GM23248 (cell line): ENCODE results near the gene CEP170. TPM values are rescaled to one million over a fixed set of nuclear protein-coding genes. Genes with fewer than 3 reads are reported as not detected.

Experiments used
- DNase-seq: peaks from one replicate; pipeline ENCODE4 v3.0.0-alpha.2; 2015
- H2AFZ ChIP-seq: fragments of 200-600 bp; sonication (generic); 2 replicates; pipeline ENCODE4 v1.6.1; 2016; ENCODE audit warnings: antibody characterized with exemption
- H3F3A ChIP-seq: fragments of 200-600 bp; sonication (generic); 2 replicates; pipeline ENCODE4 v1.6.1; 2016; ENCODE audit warnings: mild to moderate bottlenecking, antibody characterized with exemption, mixed run types; ENCODE audit not compliant: insufficient read depth
- H3K27ac ChIP-seq: fragments of 200-600 bp; sonication (generic); 2 replicates; pipeline ENCODE4 v1.5.1; 2016; ENCODE audit warnings: mild to moderate bottlenecking
- H3K27me3 ChIP-seq: fragments of 200-600 bp; sonication (generic); replicated peaks from 2 replicates; pipeline ENCODE4 v1.6.1; 2016; ENCODE audit warnings: mild to moderate bottlenecking; ENCODE audit not compliant: insufficient read depth
- H3K36me3 ChIP-seq: fragments of 200-600 bp; sonication (generic); 2 replicates; pipeline ENCODE4 v1.6.1; 2016; ENCODE audit warnings: low read depth, mild to moderate bottlenecking
- H3K4me1 ChIP-seq: fragments of 200-600 bp; sonication (generic); 2 replicates; pipeline ENCODE4 v1.6.1; 2016; ENCODE audit warnings: mild to moderate bottlenecking; ENCODE audit not compliant: insufficient read depth
- H3K4me2 ChIP-seq: fragments of 200-600 bp; sonication (generic); one replicate; pipeline ENCODE4 v1.6.1; 2016; ENCODE audit warnings: mild to moderate bottlenecking; ENCODE audit not compliant: unreplicated experiment
- H3K4me3 ChIP-seq: fragments of 200-600 bp; sonication (generic); 2 replicates; pipeline ENCODE4 v1.5.1; 2016; ENCODE audit warnings: mild to moderate bottlenecking
- H3K79me2 ChIP-seq: fragments of 200-600 bp; sonication (generic); 2 replicates; pipeline ENCODE4 v1.6.1; 2016; ENCODE audit warnings: mild to moderate bottlenecking; ENCODE audit not compliant: insufficient read depth
- H3K9ac ChIP-seq: fragments of 200-600 bp; sonication (generic); 2 replicates; pipeline ENCODE4 v1.6.1; 2016; ENCODE audit warnings: mild to moderate bottlenecking
- H3K9me2 ChIP-seq: fragments of 200-600 bp; sonication (generic); 2 replicates; pipeline ENCODE4 v1.6.1; 2016; ENCODE audit warnings: mixed run types, mild to moderate bottlenecking, moderate library complexity; ENCODE audit not compliant: insufficient read depth
- H3K9me3 ChIP-seq: fragments of 200-600 bp; sonication (generic); one replicate; pipeline ENCODE4 v1.6.1; 2017; ENCODE audit warnings: low read depth
- H4K20me1 ChIP-seq: fragments of 200-600 bp; sonication (generic); 2 replicates; pipeline ENCODE4 v1.6.0; 2016; ENCODE audit not compliant: insufficient read depth
- EZH2 ChIP-seq: fragments of 200-600 bp; sonication (generic); IDR thresholded peaks from 2 replicates; pipeline ENCODE4 v1.6.1; 2018; ENCODE audit warnings: antibody characterized with exemption, mild to moderate bottlenecking; ENCODE audit not compliant: insufficient read depth, poor library complexity, severe bottlenecking
- EZH2phosphoT487 ChIP-seq: fragments of 200-600 bp; sonication (generic); IDR thresholded peaks from 2 replicates; pipeline ENCODE4 v1.6.1; 2018; ENCODE audit warnings: antibody characterized with exemption, moderate library complexity, mild to moderate bottlenecking, low read depth; ENCODE audit not compliant: insufficient read depth
- WGBS, 2 experiments: methylation state at CpG; one replicate each; pipeline ENCODE4 v1.1.6; 2015 to 2017; ENCODE audit warnings: low lambda C conversion rate in 2 of 2, low coverage in 1 of 2; ENCODE audit errors: missing lambda C conversion rate in 2 of 2; 5-methylcytosine and 5-hydroxymethylcytosine counted together
- in situ Hi-C: fragments of 300-500 bp; cut with MboI; formaldehyde crosslinking; loops from 2 replicates; pipeline ENCODE4 v1.15.0; 2020
- polyA plus RNA-seq: library from polyadenylated mRNA; unstranded; fragments of >200 nt; fragmentation: Nextera tagmentation; extraction: Ambion mirVana; gene quantifications from 2 replicates; pipeline ENCODE4 v1.2.1, GENCODE V29; 2016
- total RNA-seq: library from RNA; depleted of rRNA; stranded (reverse); fragments of >200 nt; shearing (Covaris generic); gene quantifications from 2 replicates; pipeline ENCODE4 v1.2.3, GENCODE V29; 2014; rRNA removed

Gene CEP170
- total RNA-seq (81.0 and 89.8 TPM in 2 replicates), polyA plus RNA-seq (55.4 and 56.7 TPM in 2 replicates)

GRCh38 chr1:243254927-243255790, at the start of gene CEP170:
Gene CEP170, minus strand, starts transcription at chr1:243255281. Its CDS starts 30,001 bp downstream, at chr1:243225280.
- Histone ChIP-seq H3K9me3 (no peaks in the 10 kb centered on the region), H3K36me3 (no peaks in the 10 kb centered on the region), H3K4me1 (peaks cover 41% of the 10 kb centered on the region), H3F3A (peaks cover 45% of the 10 kb centered on the region), H3K4me2 (peak within 1 kb of the TSS; percentile 99), H2AFZ (peak within 1 kb of the TSS; percentile 89), H3K79me2 (peaks cover 86% of the 10 kb centered on the region), H3K4me3 (peak within 1 kb of the TSS; percentile 84), H4K20me1 (peaks cover 7% of the 10 kb centered on the region; the same call in 1 of the 2 replicates), H3K27me3 (no peaks in the 10 kb centered on the region), H3K9ac (peak within 1 kb of the TSS; percentile 85), H3K9me2 (no peaks in the 10 kb centered on the region), H3K27ac (peak within 1 kb of the TSS; percentile 88)
- DNase-seq: peak; percentile 94
- WGBS, 2 experiments: 1% methylated on average over 54 to 74 of the region's 74 CpGs
- in situ Hi-C loops: no loop called here
- TF ChIP-seq EZH2: no peak
- no peak for TF ChIP-seq EZH2phosphoT487

- Histone ChIP-seq H4K20me1 (no peaks in the 10 kb centered on the region), H3K27me3 (no peaks in the 10 kb centered on the region), H3K4me3 (no peak overlapping the region), H3K4me2 (no peak overlapping the region), H3K4me1 (no peaks in the 10 kb centered on the region), H2AFZ (no peak overlapping the region), H3K9me2 (no peaks in the 10 kb centered on the region), H3K27ac (no peak overlapping the region), H3K36me3 (peaks cover 10% of the 10 kb centered on the region; the same call in 1 of the 2 replicates), H3K79me2 (peaks cover 11% of the 10 kb centered on the region; the same call in 1 of the 2 replicates), H3K9ac (no peak overlapping the region), H3K9me3 (no peaks in the 10 kb centered on the region), H3F3A (no peaks in the 10 kb centered on the region)
- DNase-seq: no peak
- 99 to 100% methylated on average over 2 of the region's 2 CpGs for WGBS, 2 experiments
- no peak for TF ChIP-seq EZH2
- TF ChIP-seq EZH2phosphoT487: no peak
- in situ Hi-C loops: loop anchor here (25.0 kb wide), 1 partner anchor 1289 kb away; no protein-coding TSS in a partner anchor
Observed at GRCh38 chr1:243301059-243301458, 46.0 kb upstream of the CEP170 start.

GRCh38 chr1:243299069-243299468, 44.0 kb upstream of the CEP170 start:
- Histone ChIP-seq H3K9ac (no peak overlapping the region), H3K27me3 (no peaks in the 10 kb centered on the region), H3K36me3 (peaks cover 10% of the 10 kb centered on the region; the same call in 1 of the 2 replicates), H3K9me3 (no peaks in the 10 kb centered on the region), H3K4me1 (peaks cover 12% of the 10 kb centered on the region), H3K4me2 (no peak overlapping the region), H3F3A (peaks cover 17% of the 10 kb centered on the region), H2AFZ (no peak overlapping the region), H3K4me3 (no peak overlapping the region), H3K9me2 (no peaks in the 10 kb centered on the region), H3K27ac (no peak overlapping the region), H4K20me1 (no peaks in the 10 kb centered on the region), H3K79me2 (peaks cover 15% of the 10 kb centered on the region)
- no peak for TF ChIP-seq EZH2phosphoT487
- TF ChIP-seq EZH2: no peak
- 91 to 94% methylated on average over 1 of the region's 1 CpG for WGBS, 2 experiments
- no peak for DNase-seq
- in situ Hi-C loops: no loop called here

GRCh38 chr1:243294723-243295121, 39.6 kb upstream of the CEP170 start:
- peaks cover 35% of the 10 kb centered on the region for H3F3A ChIP-seq
- no peaks in the 10 kb centered on the region for H3K9me3 ChIP-seq
- no peak overlapping the region for H3K4me3 ChIP-seq
- H3K27ac ChIP-seq: peak overlapping the region; percentile 57
- H3K4me1 ChIP-seq: peaks cover 27% of the 10 kb centered on the region
- no peak overlapping the region for H2AFZ ChIP-seq
- no peaks in the 10 kb centered on the region for H3K27me3 ChIP-seq
- no peak overlapping the region for H3K9ac ChIP-seq
- peak overlapping the region; percentile 43 for H3K4me2 ChIP-seq
- H3K79me2 ChIP-seq: peaks cover 58% of the 10 kb centered on the region
- H3K36me3 ChIP-seq: peaks cover 18% of the 10 kb centered on the region; the same call in 1 of the 2 replicates
- DNase-seq: peak; percentile 68
- H4K20me1 ChIP-seq: no peaks in the 10 kb centered on the region
- 34 to 51% methylated on average over 3 of the region's 3 CpGs for WGBS, 2 experiments
- H3K9me2 ChIP-seq: no peaks in the 10 kb centered on the region
- no peak for TF ChIP-seq EZH2
- in situ Hi-C loops: no loop called here
